Astrocyte of the hippocampus (primary cell): ENCODE measurements around the gene ZMYND8.

Experiments used
- DNase-seq: peaks from one replicate; pipeline ENCODE4 v3.0.0; 2011; ENCODE audit warnings: low read depth, low spot score

Gene ZMYND8

DNA sequence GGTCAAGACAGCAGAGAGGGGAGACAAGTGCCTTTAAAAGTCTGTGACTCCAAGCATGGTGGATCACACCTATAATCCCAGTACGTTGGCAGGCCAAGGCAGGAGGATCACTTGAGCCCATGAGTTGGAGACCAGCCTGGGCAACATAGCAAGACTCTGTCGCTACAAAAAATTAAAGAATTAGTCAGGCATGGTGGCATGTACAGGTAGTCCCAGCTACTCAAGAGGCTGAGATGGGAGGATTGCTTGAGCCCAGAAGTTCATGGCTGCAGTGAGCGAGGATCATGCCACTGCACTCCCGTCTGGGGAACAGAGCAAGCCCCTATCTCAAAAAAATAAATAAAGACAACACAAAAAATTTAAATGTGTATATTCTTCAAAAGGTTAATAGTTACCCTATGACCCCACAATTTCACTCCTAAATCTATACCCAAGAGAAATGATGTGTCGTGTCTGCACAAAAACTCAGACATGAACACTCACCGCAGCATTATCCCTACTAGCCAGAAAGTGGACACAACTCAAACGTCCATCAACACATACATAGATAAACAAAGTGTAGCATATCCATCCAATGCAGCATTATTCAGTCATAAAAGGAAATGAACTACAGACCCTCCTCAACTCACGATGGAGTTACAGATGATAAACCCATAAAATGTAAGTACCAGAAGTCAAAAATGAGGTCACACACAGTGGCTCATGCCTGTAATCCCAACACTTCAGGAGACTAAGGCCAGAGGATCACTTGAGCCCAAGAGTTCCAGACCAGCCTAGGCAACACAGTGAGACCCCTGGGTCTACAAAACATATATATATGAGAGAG lies 23.9 kb downstream of the ZMYND8 start:
- DNase-seq = no peak

DNA sequence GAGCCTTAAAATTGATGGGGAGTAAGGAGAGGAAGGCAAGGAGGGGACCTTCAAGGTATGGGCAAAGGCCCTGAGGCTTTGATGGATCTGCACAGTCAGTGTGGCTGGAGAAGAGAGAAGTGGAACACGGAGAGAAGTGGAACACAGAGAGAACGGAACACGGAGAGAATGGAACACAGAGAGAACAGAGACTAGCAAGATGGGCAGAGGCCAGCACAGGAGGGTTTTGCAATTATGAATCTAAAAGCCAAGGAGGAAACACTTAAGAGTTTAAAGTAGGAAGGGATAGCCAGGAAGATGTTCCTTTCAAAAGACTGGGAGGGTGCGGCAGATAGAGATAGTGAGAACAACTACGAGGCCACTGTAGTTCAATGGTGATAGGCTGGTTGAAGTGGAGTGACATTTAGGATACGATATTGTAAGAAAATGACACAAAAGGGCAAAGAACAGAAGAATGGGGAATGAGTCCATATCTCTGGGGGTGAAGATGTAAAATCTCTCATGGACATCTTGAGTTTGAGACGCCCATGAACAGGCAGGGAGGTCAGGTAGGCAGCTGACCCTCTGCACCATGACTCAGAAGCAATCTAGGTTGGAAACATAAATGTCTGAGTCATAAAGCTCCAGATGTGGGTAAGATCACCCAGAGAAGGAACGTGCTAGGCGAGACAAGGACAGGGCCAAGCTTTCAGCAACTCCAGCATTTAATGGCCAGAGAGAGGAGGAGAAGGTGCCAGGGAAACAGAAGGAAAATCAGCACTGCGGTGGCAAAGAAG lies 25.4 kb downstream of the ZMYND8 start:
- DNase-seq = peak; percentile 41

DNA sequence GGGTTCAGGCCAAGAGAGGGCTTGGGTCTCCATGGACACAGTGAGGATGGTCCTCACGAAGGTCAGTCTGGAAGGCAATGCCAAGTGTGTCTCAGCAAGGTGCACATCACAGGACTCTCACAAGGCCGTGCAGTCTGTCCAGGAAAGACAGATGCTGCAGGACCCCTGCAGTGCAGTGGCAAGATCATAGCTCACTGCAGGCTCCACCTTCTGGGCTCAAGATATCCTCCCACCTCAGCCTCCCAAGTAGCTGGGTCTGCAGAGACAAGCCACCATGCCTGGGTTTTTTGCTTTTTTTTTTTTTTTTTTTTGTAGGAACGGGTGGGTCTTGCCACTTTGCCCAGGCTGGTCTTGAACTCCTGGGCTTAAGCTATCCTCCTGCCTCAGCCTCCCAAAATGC lies 26.4 kb downstream of the ZMYND8 start:
- no peak for DNase-seq

GRCh38 chr20:47328129-47328528 lies 28.4 kb downstream of the ZMYND8 start:
- no peak for DNase-seq

DNA sequence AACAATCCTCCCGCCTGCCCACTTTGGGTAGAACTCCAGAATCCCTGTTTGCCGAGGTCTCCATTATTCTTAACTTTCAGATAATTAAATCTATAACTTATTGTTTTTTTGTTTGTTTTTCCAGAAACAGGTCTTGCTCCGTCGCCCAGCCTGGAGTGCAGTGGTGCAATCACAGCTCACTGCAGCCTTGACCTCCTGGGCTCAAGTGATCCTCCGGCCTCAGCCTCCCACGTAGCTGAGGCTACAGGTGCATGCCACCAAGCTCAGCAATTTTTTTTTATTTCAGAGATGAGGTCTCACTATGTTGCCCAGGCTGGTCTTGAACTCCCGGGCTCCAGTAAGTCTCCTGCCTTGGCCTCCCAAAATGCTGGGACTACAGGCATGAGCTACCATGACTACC lies 28.8 kb downstream of the ZMYND8 start:
- no peak for DNase-seq

DNA sequence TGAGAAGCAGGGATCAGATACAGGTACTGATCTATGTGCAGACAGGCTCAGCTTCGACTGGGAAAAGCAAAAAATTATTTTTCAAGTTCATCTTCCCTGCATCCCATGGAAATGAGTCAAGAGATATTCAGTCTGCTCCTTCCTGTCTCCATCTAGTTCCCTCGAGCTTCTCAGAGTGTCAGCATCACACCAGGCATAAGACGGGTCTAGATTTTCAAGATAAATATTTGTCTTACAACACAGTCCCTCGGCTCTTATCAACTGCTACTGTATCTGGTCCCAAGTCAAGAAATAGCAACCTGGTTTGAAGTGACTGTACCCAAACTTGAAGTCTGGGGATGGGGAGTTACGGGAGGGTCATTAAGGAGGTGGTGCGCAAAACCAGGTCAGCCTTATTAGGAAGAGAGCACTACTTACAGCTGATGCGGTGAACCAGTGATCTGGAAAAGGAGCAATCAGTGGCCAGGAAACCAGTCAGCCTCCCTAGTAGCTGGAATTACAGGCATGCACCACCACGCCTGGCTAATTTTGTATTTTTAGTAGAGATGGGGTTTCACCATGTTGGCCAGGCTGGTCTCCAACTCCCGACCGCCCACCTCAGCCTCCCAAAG lies 29.7 kb downstream of the ZMYND8 start:
- DNase-seq = no peak

DNA sequence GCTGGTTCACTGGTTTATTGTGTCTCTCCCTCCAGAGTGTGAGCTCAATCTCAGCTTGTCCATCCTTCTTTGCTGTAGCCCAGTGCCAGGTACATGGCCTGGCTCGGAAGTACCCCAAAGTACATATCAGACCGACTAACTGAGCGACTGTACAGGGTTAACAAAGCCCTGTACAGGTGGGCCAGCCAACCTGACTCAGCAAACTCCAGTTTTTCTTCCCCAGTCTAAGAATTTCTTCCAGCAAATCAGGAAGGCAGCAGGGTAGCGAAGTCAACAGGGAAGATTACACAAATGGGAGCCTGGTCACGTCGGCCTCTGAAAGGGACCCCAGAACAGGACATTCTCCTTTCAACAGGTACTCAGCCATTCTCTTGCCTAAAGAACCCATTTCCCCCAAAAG lies 31.3 kb downstream of the ZMYND8 start:
- no peak for DNase-seq

DNA sequence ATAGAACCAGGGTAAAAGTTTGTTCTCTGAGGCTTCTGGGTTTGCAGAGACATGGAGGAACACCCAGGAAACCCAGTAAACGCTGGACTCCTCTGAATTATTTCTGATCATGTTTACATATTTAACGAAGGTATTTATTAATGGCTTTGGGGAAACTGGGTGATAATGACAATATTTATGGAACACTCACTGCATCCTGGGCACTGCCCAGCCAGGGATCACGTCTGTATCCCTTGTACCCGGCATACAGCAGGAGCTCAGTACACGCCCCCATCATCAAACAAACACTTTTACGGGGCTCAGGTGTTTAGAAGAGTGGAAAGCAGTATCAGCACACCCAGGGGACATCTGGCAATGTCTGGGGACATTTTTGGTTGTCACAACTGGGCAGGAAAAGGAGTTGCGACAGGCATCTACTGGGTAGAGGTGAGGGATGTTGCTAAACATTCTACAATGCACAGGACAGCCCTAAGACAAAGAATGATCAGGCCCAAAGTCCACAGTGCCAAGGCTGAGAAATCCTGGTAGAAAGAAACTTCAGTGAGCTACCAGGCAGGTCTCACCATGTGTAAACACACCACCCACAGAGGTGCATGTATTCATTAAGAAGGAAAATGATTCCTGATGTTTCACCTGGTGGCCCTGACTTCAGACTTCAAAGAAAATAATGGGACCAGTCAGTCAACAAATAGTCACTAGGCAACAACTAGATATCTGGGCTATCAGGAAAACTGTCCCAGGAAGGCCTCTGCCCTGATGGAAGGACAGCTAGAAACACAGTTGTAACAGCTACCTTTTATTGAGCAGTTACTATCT lies 35.3 kb downstream of the ZMYND8 start:
- no peak for DNase-seq

GRCh38 chr20:47319517-47320252 lies 36.8 kb downstream of the ZMYND8 start:
- peak; percentile 89 for DNase-seq

DNA sequence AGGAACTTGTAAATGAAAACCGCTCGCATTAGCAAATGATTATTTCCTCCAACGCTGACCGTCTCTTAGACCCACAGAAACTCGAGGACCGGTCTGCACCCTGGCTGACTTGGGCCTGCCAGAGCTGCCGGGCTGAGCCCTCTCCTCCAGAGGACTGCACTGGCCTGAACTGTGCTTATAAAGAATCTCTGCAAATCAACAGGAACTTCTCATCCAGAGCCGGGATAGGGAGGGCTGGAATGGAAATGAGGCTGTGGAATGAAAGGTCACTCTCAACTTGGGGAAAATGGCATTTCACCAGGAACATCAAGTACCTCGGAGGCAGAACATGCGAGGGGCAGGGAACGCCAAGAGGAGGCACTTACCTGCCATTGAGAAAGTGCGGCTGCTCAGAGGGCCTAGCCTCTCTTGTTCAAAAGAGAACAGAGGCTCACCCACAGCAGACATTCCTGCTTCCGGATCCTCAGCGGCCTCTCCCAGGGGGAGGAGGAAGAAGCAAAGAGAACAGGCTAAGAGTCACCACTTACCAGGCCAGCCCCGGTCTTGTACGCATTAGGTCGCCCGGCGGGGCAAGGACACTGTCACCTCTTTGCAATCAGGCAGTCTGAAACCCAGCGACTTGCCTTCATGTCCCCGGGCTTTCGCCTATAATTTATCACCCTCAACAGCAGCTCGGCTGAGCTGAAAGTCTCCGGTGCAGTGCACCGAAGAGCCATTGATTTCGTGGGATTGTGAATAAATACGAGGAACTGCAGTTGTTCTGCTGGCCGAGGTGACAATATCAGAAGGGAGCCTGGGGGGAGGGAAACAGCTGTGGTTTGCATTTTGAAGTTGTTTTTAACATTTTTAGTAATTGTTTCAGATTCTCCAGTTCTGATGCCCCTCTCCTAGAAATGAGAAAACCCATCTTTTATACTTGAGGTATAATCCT lies 37.6 kb downstream of the ZMYND8 start:
- peak; percentile 82 for DNase-seq

- no peak for DNase-seq
Measured at GRCh38 chr20:47318027-47318585, 38.4 kb downstream of the ZMYND8 start.

DNA sequence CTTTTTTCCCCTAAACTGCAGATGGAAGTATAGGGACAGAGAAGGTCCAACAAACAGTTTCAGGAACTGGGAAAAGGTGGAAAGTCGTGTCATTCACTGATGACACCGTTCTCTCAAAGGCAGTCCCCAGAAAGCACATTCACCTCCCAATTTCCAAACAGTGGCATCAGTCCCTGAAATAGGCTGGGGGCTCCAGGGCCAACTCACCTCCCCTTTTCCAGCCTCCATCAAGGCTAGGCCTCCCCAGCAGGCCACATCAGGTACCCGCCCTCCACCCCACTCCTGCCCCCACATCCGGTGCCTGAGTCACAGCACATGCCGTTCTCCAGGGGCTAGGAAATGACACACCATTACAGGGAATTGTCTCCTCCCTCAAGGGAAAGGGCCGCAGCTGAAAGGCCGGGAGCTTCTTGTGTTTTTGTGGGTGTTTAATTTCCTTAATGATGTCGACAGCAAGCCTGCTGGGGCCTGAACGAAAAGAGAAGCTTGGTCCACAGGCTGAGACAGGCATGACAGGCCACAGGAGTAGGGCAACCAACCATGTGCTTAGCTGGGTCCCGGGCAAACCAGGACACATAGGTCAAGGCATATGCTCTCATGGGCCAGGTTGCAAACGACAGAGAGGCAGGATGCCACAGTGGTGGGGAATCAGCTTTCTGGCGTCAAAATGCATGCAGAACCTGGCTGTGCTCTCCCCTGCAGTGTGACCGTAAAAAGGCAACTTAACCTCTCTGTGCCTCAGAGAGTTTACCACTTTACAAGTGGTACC lies 39.2 kb downstream of the ZMYND8 start:
- DNase-seq = peak; percentile 97

DNA sequence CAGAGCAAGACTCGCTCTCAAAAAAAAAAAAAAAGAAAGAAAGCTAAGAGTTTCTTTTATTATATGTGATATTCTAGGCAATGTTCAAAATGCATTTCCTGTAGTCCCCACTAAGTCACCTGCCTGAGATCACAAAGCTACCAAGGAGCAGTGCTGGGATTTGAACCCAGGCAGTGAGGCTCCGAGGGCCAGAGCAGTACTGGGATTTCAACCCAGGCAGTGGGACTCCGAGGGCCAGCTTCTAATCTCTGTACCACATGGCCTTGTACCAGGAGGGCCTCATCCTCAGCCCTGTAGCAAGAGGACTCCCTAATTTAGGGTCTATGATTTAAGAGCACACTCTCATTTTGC lies 39.7 kb downstream of the ZMYND8 start:
- DNase-seq = no peak

DNA sequence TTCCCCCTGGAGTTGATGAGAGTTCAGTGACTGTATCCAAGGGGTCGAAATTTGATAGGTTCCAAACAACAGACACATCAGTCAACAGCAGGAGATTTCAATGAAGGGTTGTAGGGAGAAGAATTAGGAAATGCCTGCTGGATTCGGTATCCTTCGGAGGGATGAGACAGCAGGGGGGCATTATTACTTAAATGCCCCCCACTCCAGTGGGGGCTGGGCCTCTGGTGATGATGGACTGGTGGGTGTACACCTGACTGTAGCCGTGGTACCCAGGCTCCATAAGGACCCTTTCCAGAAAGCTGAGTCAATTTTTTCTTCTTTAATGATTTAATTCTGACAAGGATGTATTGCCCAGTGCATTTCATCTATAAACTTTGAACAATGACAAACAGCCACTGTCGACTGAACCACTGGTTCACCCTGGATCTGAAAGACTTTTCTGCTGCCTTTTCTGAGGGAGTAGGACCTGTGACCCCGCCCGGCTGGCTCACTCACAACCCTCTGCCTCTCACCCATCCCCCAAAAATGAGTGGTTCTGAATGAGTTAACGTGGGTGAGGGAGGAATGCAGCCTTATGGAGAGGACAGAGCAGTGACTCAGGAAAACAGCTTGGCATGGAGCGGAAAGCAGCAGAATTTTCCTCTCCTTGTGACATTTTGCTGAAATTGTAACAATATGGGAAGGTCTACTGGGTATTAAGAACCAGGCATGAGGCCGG lies 41.0 kb downstream of the ZMYND8 start:
- DNase-seq = peak; percentile 93

GRCh38 chr20:47314647-47315338 lies 41.7 kb downstream of the ZMYND8 start:
- DNase-seq = no peak

DNA sequence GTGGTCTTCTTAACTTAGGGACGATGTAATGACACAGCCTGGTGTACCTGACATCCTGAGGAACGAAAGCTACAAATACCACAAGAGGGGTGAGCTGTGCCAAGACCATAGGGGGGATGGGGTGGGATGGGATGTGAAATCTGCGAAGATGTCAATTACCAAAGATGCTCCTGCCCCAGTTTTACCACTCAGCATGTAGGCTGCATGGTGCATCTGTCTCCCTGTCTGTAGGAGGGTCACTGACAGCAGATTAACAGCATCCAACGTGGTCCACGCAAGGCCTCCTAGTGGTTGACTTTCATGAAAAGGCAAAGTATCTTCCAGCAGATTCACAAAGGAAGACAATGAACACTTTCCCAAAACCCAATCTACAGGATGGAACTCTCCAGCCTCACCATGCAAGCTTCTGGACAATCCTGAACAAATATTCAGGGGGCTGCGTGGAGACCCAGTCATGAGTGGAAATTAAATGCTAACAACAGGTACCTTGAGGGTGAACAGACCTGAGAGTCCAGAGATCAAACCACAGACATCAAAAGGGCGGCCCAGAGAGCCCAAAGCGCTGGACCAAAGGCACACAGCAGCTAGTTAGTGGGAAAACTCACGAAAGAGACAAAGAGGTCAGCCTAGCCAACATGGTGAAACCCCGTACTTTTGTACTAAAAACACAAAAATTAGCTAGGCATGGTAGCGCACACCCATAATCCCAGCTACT lies 44.4 kb downstream of the ZMYND8 start:
- no peak for DNase-seq

DNA sequence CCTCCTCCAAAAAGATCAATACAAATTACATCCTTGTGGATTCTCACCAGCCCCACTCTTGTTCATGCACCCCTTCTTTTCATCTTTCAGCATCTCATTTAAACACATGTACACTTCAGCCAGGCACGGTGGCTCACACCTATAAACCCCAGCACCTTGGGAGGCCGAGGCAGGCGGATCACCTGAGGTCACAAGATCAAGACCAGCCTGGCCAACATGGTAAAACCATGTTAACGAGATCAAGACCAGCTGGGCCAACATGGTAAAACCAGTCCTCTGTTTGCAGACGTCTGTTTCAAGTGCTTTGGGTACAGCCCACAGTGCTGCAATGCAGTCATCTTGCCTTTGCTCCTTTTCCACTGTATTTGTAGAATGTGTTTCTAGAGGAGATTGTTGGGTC lies 45.3 kb downstream of the ZMYND8 start:
- no peak for DNase-seq
